ENCODE results near the gene TMC3.

GRCh38 chr15:81316267-81316666 is 57.7 kb downstream of the TMC3 start:
- TF ChIP-seq GATA2 (IDR thresholded peaks at IDR 0.05; ENCODE audit: low read depth, low read length) (no peak), GATA3 (IDR thresholded peaks at IDR 0.05; ENCODE audit: low read depth, low read length) (no peak)

Data from SH-SY5Y (cell line).